ENCODE results near the gene OR1J1. TPM values are rescaled to one million over a fixed set of nuclear protein-coding genes. Genes with fewer than 3 reads are reported as not detected.
A peak's percentile ranks its signal among the peaks of the same experiment; 100 is the strongest.

The OR1J1 gene
- total RNA-seq, 1 experiment from 2014 or later: not detected

DNA sequence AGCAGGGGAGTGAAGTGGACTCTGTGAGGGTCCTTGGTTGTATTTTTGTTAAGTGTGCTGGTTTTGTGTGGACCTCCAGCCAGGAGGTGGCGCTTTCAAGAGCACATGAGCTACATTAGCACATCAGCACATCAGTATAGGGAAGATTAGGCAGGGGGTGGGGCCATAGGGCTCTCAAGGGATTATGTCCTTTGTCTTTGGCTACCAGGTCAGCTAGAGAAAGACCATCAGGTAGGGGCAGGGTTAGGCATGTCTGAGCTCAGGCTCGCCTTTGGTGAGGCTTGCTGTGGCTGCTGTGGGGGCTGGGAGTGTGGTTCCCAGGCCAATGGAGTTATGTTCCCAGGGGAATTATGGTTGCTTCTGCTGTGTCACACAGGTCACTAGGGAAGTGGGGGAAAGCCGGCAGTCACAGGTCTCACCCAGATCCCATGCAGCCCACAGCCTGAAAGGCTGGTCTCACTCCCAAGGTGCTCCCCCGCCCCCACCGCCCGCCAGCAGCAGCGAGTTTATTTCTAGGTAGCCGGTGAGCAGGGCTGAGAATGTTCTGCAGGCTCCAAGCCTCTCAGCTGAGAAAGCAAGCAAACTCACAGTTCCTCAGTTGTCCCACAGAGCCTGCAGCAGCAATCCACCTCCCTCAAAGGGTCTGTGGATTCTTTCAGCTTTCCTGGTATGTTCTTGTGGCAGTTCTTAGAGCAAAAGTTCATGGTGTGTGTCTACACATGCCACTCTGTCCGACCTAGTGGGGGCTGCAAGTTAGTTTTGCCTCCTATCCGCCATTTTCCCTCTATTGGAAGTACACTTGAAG is 13.7 kb downstream of the OR1J1 start:
- Histone ChIP-seq H3K9me3 (peaks cover 2% of the 10 kb centered on the region; the same call in 1 of the 2 replicates), H3K36me3 (no peaks in the 10 kb centered on the region), H3K4me3 (no peak overlapping the region; the same call in 1 of the 2 replicates), H3K27me3 (peaks cover 20% of the 10 kb centered on the region)
- no peak for DNase-seq

- H3K9me3 ChIP-seq: peaks cover 2% of the 10 kb centered on the region
- H3K4me3 ChIP-seq: no peak overlapping the region
- peaks cover 39% of the 10 kb centered on the region for H3K27me3 ChIP-seq
- no peaks in the 10 kb centered on the region for H3K36me3 ChIP-seq
- DNase-seq: no peak
Observed at GRCh38 chr9:122457787-122458186, 19.9 kb downstream of the OR1J1 start.

GRCh38 chr9:122456123-122456522 is 21.6 kb downstream of the OR1J1 start:
- H3K36me3 ChIP-seq: no peaks in the 10 kb centered on the region
- no peak overlapping the region for H3K4me3 ChIP-seq
- DNase-seq: no peak
- H3K27me3 ChIP-seq: peaks cover 37% of the 10 kb centered on the region
- peaks cover 2% of the 10 kb centered on the region for H3K9me3 ChIP-seq

- no peaks in the 10 kb centered on the region for H3K36me3 ChIP-seq
- no peak overlapping the region for H3K4me3 ChIP-seq
- H3K27me3 ChIP-seq: peaks cover 24% of the 10 kb centered on the region
- no peaks in the 10 kb centered on the region; the same call in 1 of the 2 replicates for H3K9me3 ChIP-seq
- no peak for DNase-seq
Observed at GRCh38 chr9:122453677-122454135, 24.0 kb downstream of the OR1J1 start.

DNA sequence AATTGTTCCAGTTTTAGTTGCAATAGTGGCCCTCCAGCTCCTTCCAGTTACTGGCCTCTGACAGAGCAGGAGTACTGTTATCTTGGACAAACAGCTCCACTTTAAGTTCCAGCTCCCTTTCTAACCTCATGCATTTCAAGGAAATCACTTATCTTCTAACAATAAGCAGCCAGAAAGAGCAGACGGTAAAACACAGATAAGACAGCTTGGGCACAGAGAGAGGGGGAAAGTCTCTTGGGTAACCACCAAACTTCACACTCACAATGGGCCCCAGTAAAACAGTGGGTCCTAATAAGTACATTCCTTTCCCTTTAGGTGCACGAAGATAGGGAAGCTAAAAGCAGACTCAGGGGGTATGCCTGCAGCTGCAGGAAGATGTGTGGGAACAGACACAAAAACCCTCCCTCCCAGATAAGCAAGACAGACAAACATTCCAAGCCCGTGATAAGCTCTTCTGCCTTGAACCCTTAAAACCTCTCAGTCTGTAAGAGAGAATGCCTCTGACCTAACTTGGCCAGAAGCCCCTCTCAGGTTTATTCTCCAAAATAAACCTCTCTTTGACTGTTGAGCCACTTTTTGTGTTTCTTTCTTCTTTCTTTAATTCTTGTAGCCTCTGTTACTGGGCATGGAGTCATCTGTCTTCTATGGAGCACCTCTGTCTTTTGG is 30.8 kb downstream of the OR1J1 start:
- DNase-seq: no peak
- no peak overlapping the region for H3K4me3 ChIP-seq
- H3K36me3 ChIP-seq: no peaks in the 10 kb centered on the region
- no peaks in the 10 kb centered on the region for H3K27me3 ChIP-seq
- H3K9me3 ChIP-seq: no peaks in the 10 kb centered on the region

GRCh38 chr9:122445155-122445749 is 32.5 kb downstream of the OR1J1 start:
- Histone ChIP-seq H3K36me3 (no peaks in the 10 kb centered on the region), H3K9me3 (no peaks in the 10 kb centered on the region), H3K4me3 (no peak overlapping the region), H3K27me3 (no peaks in the 10 kb centered on the region)
- DNase-seq: peak; percentile 56

DNA sequence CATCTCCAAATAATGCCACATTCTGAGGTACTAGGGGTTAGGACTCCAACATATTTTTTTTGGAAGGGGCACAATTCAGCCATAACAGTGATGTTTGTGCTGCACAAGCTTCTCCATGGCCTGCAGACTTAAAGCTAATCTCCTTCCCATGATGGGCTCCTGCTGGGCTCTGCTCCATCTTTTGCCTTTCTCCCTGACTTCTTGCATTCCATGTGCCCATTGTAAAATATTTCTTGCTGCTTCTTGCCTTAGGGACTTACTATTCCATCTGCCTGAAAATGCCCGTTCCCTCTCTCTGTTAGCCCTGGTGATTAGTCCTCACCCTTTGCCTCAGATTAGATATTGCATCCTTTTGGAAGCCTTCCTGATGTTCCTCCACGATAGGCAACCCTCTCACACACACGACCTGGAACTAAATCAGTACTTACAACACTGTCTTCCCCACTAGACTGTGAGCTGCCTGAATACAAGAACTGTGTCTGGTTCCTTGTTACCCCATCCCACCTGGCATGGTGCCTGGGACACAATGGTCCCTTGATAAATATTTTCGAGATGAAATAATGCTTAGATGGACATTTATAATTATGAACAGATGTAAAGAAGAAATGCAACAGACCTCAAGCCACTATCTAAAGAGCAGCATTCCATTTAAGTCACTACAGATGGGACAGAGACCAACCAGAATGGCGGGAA is 33.5 kb downstream of the OR1J1 start:
- no peaks in the 10 kb centered on the region for H3K9me3 ChIP-seq
- H3K36me3 ChIP-seq: no peaks in the 10 kb centered on the region
- no peaks in the 10 kb centered on the region for H3K27me3 ChIP-seq
- DNase-seq: no peak
- H3K4me3 ChIP-seq: no peak overlapping the region

GRCh38 chr9:122442568-122442967 is 35.2 kb downstream of the OR1J1 start:
- Histone ChIP-seq H3K4me3 (no peak overlapping the region), H3K27me3 (no peaks in the 10 kb centered on the region), H3K9me3 (no peaks in the 10 kb centered on the region), H3K36me3 (no peaks in the 10 kb centered on the region)
- DNase-seq: no peak

Other genes starting within 250 kb of the OR1J1 start
- not detected in 2 replicates for gene LHX6, start 249.0 kb downstream of the OR1J1 start, total RNA-seq (2014; rRNA removed; shearing (Covaris generic); ENCODE audit: low replicate concordance)
- 8.1 and 10.8 TPM in 2 replicates for gene RBM18, start 213.1 kb downstream of the OR1J1 start, total RNA-seq (2014; rRNA removed; shearing (Covaris generic); ENCODE audit: low replicate concordance)
- gene MRRF, start 213.0 kb downstream of the OR1J1 start, total RNA-seq (2014; rRNA removed; shearing (Covaris generic); ENCODE audit: low replicate concordance): 45.9 and 62.5 TPM in 2 replicates
- not detected in 2 replicates for gene PTGS1, start 106.9 kb downstream of the OR1J1 start, total RNA-seq (2014; rRNA removed; shearing (Covaris generic); ENCODE audit: low replicate concordance)
- gene OR1J2, start 32.9 kb upstream of the OR1J1 start, total RNA-seq (2014; rRNA removed; shearing (Covaris generic); ENCODE audit: low replicate concordance): not detected in 2 replicates
- not detected in 2 replicates for gene OR1J4, start 41.2 kb upstream of the OR1J1 start, total RNA-seq (2014; rRNA removed; shearing (Covaris generic); ENCODE audit: low replicate concordance)
- gene OR1N1, start 49.4 kb upstream of the OR1J1 start, total RNA-seq (2014; rRNA removed; shearing (Covaris generic); ENCODE audit: low replicate concordance): not detected in 2 replicates
- gene OR1N2, start 75.2 kb upstream of the OR1J1 start, total RNA-seq (2014; rRNA removed; shearing (Covaris generic); ENCODE audit: low replicate concordance): not detected in 2 replicates
- gene OR1L8, start 105.5 kb upstream of the OR1J1 start, total RNA-seq (2014; rRNA removed; shearing (Covaris generic); ENCODE audit: low replicate concordance): not detected in 2 replicates
- gene OR1Q1, start 136.8 kb upstream of the OR1J1 start, total RNA-seq (2014; rRNA removed; shearing (Covaris generic); ENCODE audit: low replicate concordance): not detected in 2 replicates
- gene OR1B1, start 179.7 kb upstream of the OR1J1 start, total RNA-seq (2014; rRNA removed; shearing (Covaris generic); ENCODE audit: low replicate concordance): not detected in 2 replicates
- gene OR1L1, start 183.8 kb upstream of the OR1J1 start, total RNA-seq (2014; rRNA removed; shearing (Covaris generic); ENCODE audit: low replicate concordance): not detected in 2 replicates
- gene OR1L3, start 197.2 kb upstream of the OR1J1 start, total RNA-seq (2014; rRNA removed; shearing (Covaris generic); ENCODE audit: low replicate concordance): not detected in 2 replicates
- gene OR1L4, start 246.1 kb upstream of the OR1J1 start, total RNA-seq (2014; rRNA removed; shearing (Covaris generic); ENCODE audit: low replicate concordance): not detected in 2 replicates

All from MG63 (cell line).